SK-N-SH treated with all-trans-retinoic acid at 6 μM for 48 hours (cell line): Measurements from ENCODE around the gene DDX11.
"Not testable (repeated sequence)": the region's sequence is repeated elsewhere in the genome, so short reads cannot be mapped to it uniquely, and the experiment has no call there.

Experiments used
- ARNTL ChIP-seq: fragments of 450-650 bp; formaldehyde crosslinking; IDR thresholded peaks from 2 replicates; pipeline ENCODE4 v1.5.0; 2020; ENCODE audit warnings: low read depth, mild to moderate bottlenecking, moderate library complexity, borderline replicate concordance
- CSDC2 ChIP-seq: fragments of 250-450 bp; sonication (Bioruptor Pico); IDR thresholded peaks from 2 replicates; pipeline ENCODE4 v1.5.0; 2020; ENCODE audit warnings: mild to moderate bottlenecking, moderate library complexity
- ESRRG ChIP-seq: fragments of 250-450 bp; sonication (Bioruptor Pico); IDR thresholded peaks from 2 replicates; pipeline ENCODE4 v1.6.1; 2021; ENCODE audit warnings: mild to moderate bottlenecking
- GLIS3 ChIP-seq: fragments of 250-450 bp; sonication (Bioruptor Pico); IDR thresholded peaks from 2 replicates; pipeline ENCODE4 v1.5.0; 2020; ENCODE audit warnings: mild to moderate bottlenecking, moderate library complexity
- PATZ1 ChIP-seq: fragments of 250-450 bp; sonication (Bioruptor Pico); IDR thresholded peaks from 2 replicates; pipeline ENCODE4 v1.8.0; 2020; ENCODE audit warnings: mild to moderate bottlenecking, moderate library complexity, borderline replicate concordance
- RARB ChIP-seq: fragments of 250-450 bp; sonication (Bioruptor Pico); IDR thresholded peaks from 2 replicates; pipeline ENCODE4 v1.8.0; 2021; ENCODE audit warnings: mild to moderate bottlenecking, moderate library complexity
- SNAI2 ChIP-seq: fragments of 250-450 bp; sonication (Bioruptor Pico); IDR thresholded peaks from 2 replicates; pipeline ENCODE4 v1.5.0; 2020; ENCODE audit warnings: mild to moderate bottlenecking, moderate library complexity
- TOX ChIP-seq: fragments of 250-450 bp; sonication (Bioruptor Pico); IDR thresholded peaks from 2 replicates; pipeline ENCODE4 v1.8.0; 2021; ENCODE audit warnings: mild to moderate bottlenecking, moderate library complexity, borderline replicate concordance
- ZC3H10 ChIP-seq: fragments of 250-450 bp; sonication (Bioruptor Pico); IDR thresholded peaks from 2 replicates; pipeline ENCODE4 v1.5.1; 2021; ENCODE audit warnings: mild to moderate bottlenecking, moderate library complexity
- ZFP30 ChIP-seq: fragments of 450-650 bp; formaldehyde crosslinking; IDR thresholded peaks from 2 replicates; pipeline ENCODE4 v1.5.0; 2022; ENCODE audit warnings: mild to moderate bottlenecking, moderate library complexity
- ZNF565 ChIP-seq: fragments of 450-650 bp; formaldehyde crosslinking; conservative IDR thresholded peaks from 2 replicates; pipeline ENCODE4 v1.5.0; 2020; ENCODE audit warnings: low read depth, mild to moderate bottlenecking, moderate library complexity
- ZNF8 ChIP-seq: fragments of 450-650 bp; formaldehyde crosslinking; IDR thresholded peaks from 2 replicates; pipeline ENCODE4 v1.5.0; 2020; ENCODE audit warnings: mild to moderate bottlenecking, moderate library complexity

- not testable (repeated sequence) for TF ChIP-seq ARNTL (CRISPR knock-in tag); PATZ1 (CRISPR knock-in tag); ZFP30 (CRISPR knock-in tag); RARB (CRISPR knock-in tag); TOX; ZNF8 (CRISPR knock-in tag); GLIS3; ZNF565 (CRISPR knock-in tag); ZC3H10 (CRISPR knock-in tag); ESRRG; CSDC2 (CRISPR knock-in tag); SNAI2
Measured at GRCh38 chr12:31087486-31087885, 13.8 kb downstream of the DDX11 start.
